Parathyroid adenoma (tissue), 2 donors: ENCODE results near the gene PRRG3.

ENCODE experiments used
- H2AFZ ChIP-seq: fragments of 300-600 bp; sonication (generic); one replicate; pipeline ENCODE4 v1.7.0; 2017; ENCODE audit warnings: antibody characterized with exemption, mild to moderate bottlenecking
- H3K27ac ChIP-seq: fragments of 300-600 bp; sonication (generic); one replicate; pipeline ENCODE4 v1.7.0; 2017
- H3K27me3 ChIP-seq: fragments of 300-600 bp; sonication (generic); one replicate; pipeline ENCODE4 v1.7.0; 2017; ENCODE audit warnings: low read length; ENCODE audit not compliant: control insufficient read depth, insufficient read depth
- H3K36me3 ChIP-seq: fragments of 300-600 bp; sonication (generic); one replicate; pipeline ENCODE4 v1.7.0; 2017; ENCODE audit warnings: low read length; ENCODE audit not compliant: control insufficient read depth, insufficient read depth
- H3K4me1 ChIP-seq: fragments of 300-600 bp; sonication (generic); one replicate; pipeline ENCODE4 v1.7.0; 2017; ENCODE audit warnings: control low read depth
- H3K4me2 ChIP-seq: fragments of 300-600 bp; sonication (generic); one replicate; pipeline ENCODE4 v1.7.0; 2017; ENCODE audit warnings: low read length
- H3K4me3 ChIP-seq: fragments of 300-600 bp; sonication (generic); one replicate; pipeline ENCODE4 v1.7.0; 2017; ENCODE audit warnings: low read depth, low read length
- H3K79me2 ChIP-seq: fragments of 300-600 bp; sonication (generic); one replicate; pipeline ENCODE4 v1.7.0; 2017; ENCODE audit warnings: control low read depth
- H3K9ac ChIP-seq: fragments of 300-600 bp; sonication (generic); one replicate; pipeline ENCODE4 v1.7.0; 2017; ENCODE audit warnings: mild to moderate bottlenecking
- H3K9me3 ChIP-seq: fragments of 300-600 bp; sonication (generic); one replicate; pipeline ENCODE4 v1.7.0; 2017; ENCODE audit warnings: low read length; ENCODE audit not compliant: control insufficient read depth
- TF ChIP-seq, protein P1 (sequence below): fragments of 300-600 bp; sonication (generic); IDR thresholded peaks from one replicate; pipeline ENCODE4 v1.7.0; 2017; ENCODE audit warnings: antibody characterized with exemption, mild to moderate bottlenecking
- donor health status: primary hyperparathyroidism.

PRRG3 gene

DNA sequence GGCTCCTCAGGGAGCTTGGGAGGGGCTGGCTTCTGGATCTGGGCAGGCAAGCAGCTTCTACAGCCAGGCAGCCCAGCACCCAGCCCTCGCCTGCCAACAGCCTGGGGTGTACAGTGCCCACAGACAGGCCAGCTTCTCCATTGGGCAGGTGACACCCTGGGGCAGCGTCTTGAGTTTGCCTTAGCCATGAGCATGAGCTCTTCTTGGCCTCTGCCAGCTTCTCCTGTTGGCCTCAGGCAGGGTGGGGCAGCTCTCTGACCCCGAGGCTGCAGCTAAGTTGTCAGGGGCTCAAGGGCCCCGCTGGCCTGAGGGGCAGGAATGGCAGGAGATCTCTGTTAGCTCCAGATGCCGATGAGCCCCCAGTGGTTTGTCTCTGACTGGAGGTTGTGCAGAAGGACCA, 31.5 kb downstream of the PRRG3 start:
- no peaks in the 10 kb centered on the region for H3K36me3 ChIP-seq
- no peaks in the 10 kb centered on the region for H3K9me3 ChIP-seq
- no peaks in the 10 kb centered on the region for H3K4me1 ChIP-seq
- no peak overlapping the region for H3K9ac ChIP-seq
- H3K27ac ChIP-seq, result no peak overlapping the region
- TF ChIP-seq, protein P1, sequence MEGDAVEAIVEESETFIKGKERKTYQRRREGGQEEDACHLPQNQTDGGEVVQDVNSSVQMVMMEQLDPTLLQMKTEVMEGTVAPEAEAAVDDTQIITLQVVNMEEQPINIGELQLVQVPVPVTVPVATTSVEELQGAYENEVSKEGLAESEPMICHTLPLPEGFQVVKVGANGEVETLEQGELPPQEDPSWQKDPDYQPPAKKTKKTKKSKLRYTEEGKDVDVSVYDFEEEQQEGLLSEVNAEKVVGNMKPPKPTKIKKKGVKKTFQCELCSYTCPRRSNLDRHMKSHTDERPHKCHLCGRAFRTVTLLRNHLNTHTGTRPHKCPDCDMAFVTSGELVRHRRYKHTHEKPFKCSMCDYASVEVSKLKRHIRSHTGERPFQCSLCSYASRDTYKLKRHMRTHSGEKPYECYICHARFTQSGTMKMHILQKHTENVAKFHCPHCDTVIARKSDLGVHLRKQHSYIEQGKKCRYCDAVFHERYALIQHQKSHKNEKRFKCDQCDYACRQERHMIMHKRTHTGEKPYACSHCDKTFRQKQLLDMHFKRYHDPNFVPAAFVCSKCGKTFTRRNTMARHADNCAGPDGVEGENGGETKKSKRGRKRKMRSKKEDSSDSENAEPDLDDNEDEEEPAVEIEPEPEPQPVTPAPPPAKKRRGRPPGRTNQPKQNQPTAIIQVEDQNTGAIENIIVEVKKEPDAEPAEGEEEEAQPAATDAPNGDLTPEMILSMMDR, result no peak
- no peaks in the 10 kb centered on the region for H3K27me3 ChIP-seq
- no peaks in the 10 kb centered on the region for H3K79me2 ChIP-seq
- no peak overlapping the region for H2AFZ ChIP-seq
- no peak overlapping the region for H3K4me2 ChIP-seq
- no peak overlapping the region for H3K4me3 ChIP-seq

DNA sequence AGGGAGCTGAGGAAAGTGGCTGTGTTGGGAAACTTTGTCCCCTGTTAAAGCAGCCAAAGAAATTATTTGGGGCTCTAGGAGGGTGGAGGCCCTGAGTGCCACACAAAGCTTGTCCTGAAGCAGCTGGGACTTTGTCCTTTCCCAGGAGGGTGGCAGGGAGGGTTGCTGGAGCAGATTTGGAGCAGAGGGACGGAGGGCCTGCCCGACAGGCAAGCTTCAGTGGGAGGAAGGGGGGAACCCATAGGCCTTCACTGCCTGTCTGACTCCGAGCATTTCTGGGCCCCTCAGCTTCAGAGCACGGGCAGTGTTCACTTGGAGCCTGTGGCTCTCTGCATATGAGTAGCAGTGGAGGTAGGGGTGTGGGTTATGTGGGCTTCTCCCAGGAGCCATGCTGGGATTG, 32.1 kb downstream of the PRRG3 start:
- Histone ChIP-seq H3K27me3 (no peaks in the 10 kb centered on the region), H3K4me1 (no peaks in the 10 kb centered on the region), H3K36me3 (no peaks in the 10 kb centered on the region), H3K79me2 (no peaks in the 10 kb centered on the region), H2AFZ (no peak overlapping the region), H3K4me2 (no peak overlapping the region), H3K9ac (no peak overlapping the region), H3K4me3 (no peak overlapping the region), H3K27ac (no peak overlapping the region), H3K9me3 (no peaks in the 10 kb centered on the region)
- TF ChIP-seq, protein P1, result no peak

DNA sequence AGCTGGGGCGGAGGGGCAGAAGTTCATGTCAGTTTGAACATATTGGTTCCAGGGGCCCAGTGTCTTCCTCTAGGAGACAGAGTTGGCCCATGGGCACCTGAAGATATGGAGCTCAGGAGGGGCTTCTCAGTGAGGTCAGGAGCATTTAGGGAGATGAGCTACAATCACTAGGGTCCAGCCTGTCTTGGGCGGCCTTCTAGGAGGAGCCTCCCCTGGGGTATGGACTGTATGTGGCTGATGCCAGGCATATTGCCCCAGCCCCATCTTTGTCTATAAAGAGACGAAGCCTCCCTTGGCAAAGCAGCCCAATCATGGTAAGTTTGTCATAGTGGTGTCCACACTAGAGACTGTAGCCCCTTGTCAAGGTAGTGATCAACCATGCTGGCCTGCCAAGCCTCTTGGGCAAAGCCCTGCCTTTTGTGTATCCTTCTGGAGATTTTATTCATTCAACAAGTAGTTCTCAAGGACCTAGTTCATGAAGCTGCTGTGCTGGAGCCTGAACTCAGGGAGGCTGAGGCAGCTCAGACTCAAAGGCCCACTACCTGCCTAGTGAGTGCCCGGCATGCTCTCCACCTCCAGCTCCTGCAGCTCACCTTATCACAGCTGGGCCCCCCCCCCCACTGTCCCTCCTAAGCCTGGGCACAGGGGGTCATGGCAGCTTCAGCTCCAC, 33.9 kb downstream of the PRRG3 start:
- TF ChIP-seq, protein P1, result no peak
- Histone ChIP-seq H3K4me1 (no peaks in the 10 kb centered on the region), H3K9me3 (no peaks in the 10 kb centered on the region), H3K79me2 (no peaks in the 10 kb centered on the region), H2AFZ (no peak overlapping the region), H3K4me3 (no peak overlapping the region), H3K9ac (no peak overlapping the region), H3K27ac (no peak overlapping the region), H3K4me2 (no peak overlapping the region), H3K27me3 (no peaks in the 10 kb centered on the region), H3K36me3 (no peaks in the 10 kb centered on the region)

DNA sequence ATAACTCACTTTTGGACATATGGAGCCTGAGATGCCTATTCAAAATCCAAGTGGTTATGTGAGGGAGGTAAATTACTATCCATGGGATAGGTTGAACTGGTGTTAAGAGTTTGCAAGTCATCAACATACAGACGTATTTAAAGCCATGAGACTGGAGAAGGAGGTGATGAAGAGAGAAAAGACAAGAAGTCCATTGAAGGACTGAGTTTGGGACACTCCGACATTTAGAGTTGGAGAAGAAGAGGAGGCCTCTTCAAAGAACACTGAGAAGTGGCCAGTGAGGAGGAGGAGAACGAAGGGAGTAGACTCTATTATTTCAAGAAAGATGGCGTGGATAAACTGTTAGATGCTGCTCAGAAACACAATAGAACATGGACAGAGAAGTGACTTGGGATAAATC, 39.2 kb downstream of the PRRG3 start, which contains the start of gene CNGA2:
CNGA2 (plus strand) TSS at position 301 of the 400 bp plus-strand sequence. CDS start 3,738 bp downstream, outside the sequence.
- Histone ChIP-seq H2AFZ (no peak within 1 kb of the TSS), H3K9me3 (no peaks in the 10 kb centered on the region), H3K79me2 (no peaks in the 10 kb centered on the region), H3K27ac (no peak within 1 kb of the TSS), H3K4me3 (no peak within 1 kb of the TSS), H3K4me2 (no peak within 1 kb of the TSS), H3K27me3 (no peaks in the 10 kb centered on the region), H3K36me3 (no peaks in the 10 kb centered on the region), H3K4me1 (no peaks in the 10 kb centered on the region), H3K9ac (no peak within 1 kb of the TSS)
- TF ChIP-seq, protein P1, result no peak

DNA sequence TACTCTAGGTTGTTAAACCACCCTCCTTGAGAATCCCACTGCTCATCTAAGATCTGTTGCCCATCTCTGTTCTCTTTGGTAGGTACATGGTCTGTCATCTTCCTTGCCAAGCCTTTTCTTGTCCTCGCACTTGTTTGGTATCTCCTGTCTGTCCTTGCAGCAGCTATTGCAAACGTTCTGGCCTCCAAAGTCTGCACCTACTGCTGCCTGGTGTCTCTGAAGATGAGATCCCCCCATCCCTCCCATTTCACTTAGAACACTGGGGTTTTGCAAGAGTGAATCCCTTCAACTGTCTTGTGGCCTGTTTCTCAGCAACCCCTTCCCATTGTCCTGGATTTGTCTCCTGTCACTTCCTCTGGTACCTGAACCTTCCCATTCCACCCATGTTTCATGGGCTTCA, 40.0 kb downstream of the PRRG3 start:
- no peak overlapping the region for H3K27ac ChIP-seq
- no peak overlapping the region for H3K4me3 ChIP-seq
- no peaks in the 10 kb centered on the region for H3K9me3 ChIP-seq
- no peak overlapping the region for H2AFZ ChIP-seq
- no peaks in the 10 kb centered on the region for H3K4me1 ChIP-seq
- no peaks in the 10 kb centered on the region for H3K79me2 ChIP-seq
- no peaks in the 10 kb centered on the region for H3K36me3 ChIP-seq
- TF ChIP-seq, protein P1, result no peak
- H3K9ac ChIP-seq, result no peak overlapping the region
- H3K27me3 ChIP-seq, result no peaks in the 10 kb centered on the region
- H3K4me2 ChIP-seq, result no peak overlapping the region
